ENCODE results near the gene FITM2.

The FITM2 gene

DNA sequence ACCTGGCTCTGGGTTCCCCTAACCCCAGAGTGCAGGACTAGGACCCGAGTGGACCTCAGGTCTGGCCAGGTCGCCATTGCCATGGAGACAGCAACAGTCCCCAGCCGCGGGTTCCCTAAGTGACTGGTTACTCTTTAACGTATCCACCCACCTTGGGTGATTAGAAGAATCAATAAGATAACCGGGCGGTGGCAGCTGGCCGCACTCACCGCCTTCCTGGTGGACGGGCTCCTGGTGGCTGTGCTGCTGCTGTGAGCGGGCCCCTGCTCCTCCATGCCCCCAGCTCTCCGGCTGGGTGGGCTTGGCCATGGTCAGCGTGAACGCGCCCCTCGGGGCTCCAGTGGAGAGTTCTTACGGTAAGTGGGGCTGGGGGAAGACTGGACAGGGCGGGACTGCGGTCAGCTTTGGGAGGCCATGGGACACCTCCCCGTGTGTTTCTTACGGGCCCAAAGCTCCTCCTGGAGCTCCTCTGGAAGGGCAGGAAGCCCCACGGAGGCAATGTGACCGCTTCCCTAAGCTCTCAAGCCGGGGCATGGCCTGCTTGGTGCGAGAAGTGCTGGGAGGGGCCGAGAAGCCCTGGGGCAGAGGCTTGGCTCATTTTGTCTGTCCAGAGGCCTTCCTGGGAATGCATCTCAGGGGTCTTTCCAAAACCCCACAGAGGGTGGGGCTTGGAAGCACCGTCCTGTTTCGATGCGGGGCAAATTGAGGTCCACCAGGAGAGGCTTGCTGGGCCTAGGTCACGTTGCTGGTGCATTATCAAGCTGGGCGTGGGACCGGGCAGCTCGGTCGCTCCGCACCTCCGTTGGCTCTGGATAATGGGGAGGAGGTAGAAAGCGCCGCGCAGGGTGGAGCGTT is 44.7 kb upstream of the FITM2 start, which contains the start of gene HNF4A:
Gene HNF4A (plus strand): TSS at position 202 of the 855 bp plus-strand sequence. CDS start 106 bp downstream, at position 308.
- ATAC-seq: no peak

DNA sequence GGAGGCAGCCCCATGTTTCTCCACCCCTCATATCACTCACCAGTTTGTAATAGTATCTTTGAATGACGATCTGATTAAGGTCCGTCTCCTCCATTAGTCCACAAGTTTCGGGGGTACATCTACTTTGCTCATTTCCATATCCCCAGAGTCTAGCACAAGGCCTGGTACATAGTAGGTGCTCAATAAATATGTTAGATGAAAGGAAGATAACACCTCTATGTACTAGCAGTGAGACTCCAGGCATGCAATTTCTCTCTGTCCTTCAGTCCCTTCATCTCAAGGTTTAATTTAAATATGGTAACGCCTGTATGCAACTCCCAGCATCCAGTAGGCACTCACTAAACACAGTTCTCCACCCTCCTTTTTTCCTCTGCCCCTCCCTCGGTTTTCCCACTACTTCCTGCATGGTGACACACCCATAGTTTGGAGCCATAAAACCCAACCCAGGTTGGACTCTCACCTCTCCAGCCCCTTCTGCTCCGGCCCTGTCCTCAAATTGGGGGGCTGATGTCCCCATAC is 44.0 kb upstream of the FITM2 start:
- no peak for ATAC-seq
- TF ChIP-seq BACH2 (CRISPR knock-in tag; IDR thresholded peaks at IDR 0.05; ENCODE audit: borderline replicate concordance) (no peak), TOX (CRISPR knock-in tag; IDR thresholded peaks at IDR 0.05; ENCODE audit: borderline replicate concordance) (no peak), SNAI2 (CRISPR knock-in tag; IDR thresholded peaks at IDR 0.05) (no peak), ARNTL (CRISPR knock-in tag; IDR thresholded peaks at IDR 0.05; ENCODE audit: borderline replicate concordance, low read depth) (no peak), ZC3H10 (CRISPR knock-in tag; IDR thresholded peaks at IDR 0.05) (no peak), ISL1 (CRISPR knock-in tag; IDR thresholded peaks at IDR 0.05) (no peak), ESRRG (CRISPR knock-in tag; IDR thresholded peaks at IDR 0.05) (no peak), ZFP3 (CRISPR knock-in tag; IDR thresholded peaks at IDR 0.05) (no peak), ZNF70 (CRISPR knock-in tag; IDR thresholded peaks at IDR 0.05) (no peak), ZNF8 (CRISPR knock-in tag; IDR thresholded peaks at IDR 0.05) (no peak), PPARA (CRISPR knock-in tag; IDR thresholded peaks at IDR 0.05; ENCODE audit: borderline replicate concordance) (no peak)
- TF ChIP-seq, protein P1, sequence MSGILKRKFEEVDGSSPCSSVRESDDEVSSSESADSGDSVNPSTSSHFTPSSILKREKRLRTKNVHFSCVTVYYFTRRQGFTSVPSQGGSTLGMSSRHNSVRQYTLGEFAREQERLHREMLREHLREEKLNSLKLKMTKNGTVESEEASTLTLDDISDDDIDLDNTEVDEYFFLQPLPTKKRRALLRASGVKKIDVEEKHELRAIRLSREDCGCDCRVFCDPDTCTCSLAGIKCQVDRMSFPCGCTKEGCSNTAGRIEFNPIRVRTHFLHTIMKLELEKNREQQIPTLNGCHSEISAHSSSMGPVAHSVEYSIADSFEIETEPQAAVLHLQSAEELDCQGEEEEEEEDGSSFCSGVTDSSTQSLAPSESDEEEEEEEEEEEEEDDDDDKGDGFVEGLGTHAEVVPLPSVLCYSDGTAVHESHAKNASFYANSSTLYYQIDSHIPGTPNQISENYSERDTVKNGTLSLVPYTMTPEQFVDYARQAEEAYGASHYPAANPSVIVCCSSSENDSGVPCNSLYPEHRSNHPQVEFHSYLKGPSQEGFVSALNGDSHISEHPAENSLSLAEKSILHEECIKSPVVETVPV (CRISPR knock-in tag; IDR thresholded peaks at IDR 0.05): no peak
- TF ChIP-seq, protein P2, sequence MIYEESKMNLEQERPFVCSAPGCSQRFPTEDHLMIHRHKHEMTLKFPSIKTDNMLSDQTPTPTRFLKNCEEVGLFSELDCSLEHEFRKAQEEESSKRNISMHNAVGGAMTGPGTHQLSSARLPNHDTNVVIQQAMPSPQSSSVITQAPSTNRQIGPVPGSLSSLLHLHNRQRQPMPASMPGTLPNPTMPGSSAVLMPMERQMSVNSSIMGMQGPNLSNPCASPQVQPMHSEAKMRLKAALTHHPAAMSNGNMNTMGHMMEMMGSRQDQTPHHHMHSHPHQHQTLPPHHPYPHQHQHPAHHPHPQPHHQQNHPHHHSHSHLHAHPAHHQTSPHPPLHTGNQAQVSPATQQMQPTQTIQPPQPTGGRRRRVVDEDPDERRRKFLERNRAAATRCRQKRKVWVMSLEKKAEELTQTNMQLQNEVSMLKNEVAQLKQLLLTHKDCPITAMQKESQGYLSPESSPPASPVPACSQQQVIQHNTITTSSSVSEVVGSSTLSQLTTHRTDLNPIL (CRISPR knock-in tag; IDR thresholded peaks at IDR 0.05; ENCODE audit: low read depth): no peak
- TF ChIP-seq, protein P3, sequence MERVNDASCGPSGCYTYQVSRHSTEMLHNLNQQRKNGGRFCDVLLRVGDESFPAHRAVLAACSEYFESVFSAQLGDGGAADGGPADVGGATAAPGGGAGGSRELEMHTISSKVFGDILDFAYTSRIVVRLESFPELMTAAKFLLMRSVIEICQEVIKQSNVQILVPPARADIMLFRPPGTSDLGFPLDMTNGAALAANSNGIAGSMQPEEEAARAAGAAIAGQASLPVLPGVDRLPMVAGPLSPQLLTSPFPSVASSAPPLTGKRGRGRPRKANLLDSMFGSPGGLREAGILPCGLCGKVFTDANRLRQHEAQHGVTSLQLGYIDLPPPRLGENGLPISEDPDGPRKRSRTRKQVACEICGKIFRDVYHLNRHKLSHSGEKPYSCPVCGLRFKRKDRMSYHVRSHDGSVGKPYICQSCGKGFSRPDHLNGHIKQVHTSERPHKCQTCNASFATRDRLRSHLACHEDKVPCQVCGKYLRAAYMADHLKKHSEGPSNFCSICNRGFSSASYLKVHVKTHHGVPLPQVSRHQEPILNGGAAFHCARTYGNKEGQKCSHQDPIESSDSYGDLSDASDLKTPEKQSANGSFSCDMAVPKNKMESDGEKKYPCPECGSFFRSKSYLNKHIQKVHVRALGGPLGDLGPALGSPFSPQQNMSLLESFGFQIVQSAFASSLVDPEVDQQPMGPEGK (CRISPR knock-in tag; IDR thresholded peaks at IDR 0.05; ENCODE audit: borderline replicate concordance): no peak
- TF ChIP-seq, protein P4, sequence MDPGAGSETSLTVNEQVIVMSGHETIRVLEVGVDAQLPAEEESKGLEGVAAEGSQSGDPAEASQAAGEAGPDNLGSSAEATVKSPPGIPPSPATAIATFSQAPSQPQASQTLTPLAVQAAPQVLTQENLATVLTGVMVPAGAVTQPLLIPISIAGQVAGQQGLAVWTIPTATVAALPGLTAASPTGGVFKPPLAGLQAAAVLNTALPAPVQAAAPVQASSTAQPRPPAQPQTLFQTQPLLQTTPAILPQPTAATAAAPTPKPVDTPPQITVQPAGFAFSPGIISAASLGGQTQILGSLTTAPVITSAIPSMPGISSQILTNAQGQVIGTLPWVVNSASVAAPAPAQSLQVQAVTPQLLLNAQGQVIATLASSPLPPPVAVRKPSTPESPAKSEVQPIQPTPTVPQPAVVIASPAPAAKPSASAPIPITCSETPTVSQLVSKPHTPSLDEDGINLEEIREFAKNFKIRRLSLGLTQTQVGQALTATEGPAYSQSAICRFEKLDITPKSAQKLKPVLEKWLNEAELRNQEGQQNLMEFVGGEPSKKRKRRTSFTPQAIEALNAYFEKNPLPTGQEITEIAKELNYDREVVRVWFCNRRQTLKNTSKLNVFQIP (CRISPR knock-in tag; IDR thresholded peaks at IDR 0.05; ENCODE audit: borderline replicate concordance, low read depth): no peak
- TF ChIP-seq, protein P5, sequence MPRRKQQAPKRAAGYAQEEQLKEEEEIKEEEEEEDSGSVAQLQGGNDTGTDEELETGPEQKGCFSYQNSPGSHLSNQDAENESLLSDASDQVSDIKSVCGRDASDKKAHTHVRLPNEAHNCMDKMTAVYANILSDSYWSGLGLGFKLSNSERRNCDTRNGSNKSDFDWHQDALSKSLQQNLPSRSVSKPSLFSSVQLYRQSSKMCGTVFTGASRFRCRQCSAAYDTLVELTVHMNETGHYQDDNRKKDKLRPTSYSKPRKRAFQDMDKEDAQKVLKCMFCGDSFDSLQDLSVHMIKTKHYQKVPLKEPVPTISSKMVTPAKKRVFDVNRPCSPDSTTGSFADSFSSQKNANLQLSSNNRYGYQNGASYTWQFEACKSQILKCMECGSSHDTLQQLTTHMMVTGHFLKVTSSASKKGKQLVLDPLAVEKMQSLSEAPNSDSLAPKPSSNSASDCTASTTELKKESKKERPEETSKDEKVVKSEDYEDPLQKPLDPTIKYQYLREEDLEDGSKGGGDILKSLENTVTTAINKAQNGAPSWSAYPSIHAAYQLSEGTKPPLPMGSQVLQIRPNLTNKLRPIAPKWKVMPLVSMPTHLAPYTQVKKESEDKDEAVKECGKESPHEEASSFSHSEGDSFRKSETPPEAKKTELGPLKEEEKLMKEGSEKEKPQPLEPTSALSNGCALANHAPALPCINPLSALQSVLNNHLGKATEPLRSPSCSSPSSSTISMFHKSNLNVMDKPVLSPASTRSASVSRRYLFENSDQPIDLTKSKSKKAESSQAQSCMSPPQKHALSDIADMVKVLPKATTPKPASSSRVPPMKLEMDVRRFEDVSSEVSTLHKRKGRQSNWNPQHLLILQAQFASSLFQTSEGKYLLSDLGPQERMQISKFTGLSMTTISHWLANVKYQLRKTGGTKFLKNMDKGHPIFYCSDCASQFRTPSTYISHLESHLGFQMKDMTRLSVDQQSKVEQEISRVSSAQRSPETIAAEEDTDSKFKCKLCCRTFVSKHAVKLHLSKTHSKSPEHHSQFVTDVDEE (CRISPR knock-in tag; IDR thresholded peaks at IDR 0.05): no peak

More for the DNA sequence above, 44.7 kb upstream of the FITM2 start, which contains the start of gene HNF4A:
- TF ChIP-seq ZNF70 (CRISPR knock-in tag; IDR thresholded peaks at IDR 0.05) (no peak), OSR1 (CRISPR knock-in tag; IDR thresholded peaks at IDR 0.05) (no peak), ZNF8 (CRISPR knock-in tag; IDR thresholded peaks at IDR 0.05) (no peak), ARNTL (CRISPR knock-in tag; IDR thresholded peaks at IDR 0.05; ENCODE audit: borderline replicate concordance, low read depth) (no peak), ZFP30 (CRISPR knock-in tag; IDR thresholded peaks at IDR 0.05) (no peak), TOX (CRISPR knock-in tag; IDR thresholded peaks at IDR 0.05; ENCODE audit: borderline replicate concordance) (no peak), ZNF565 (CRISPR knock-in tag; conservative IDR thresholded peaks at IDR 0.05; ENCODE audit: low read depth) (no peak), CSDC2 (CRISPR knock-in tag; IDR thresholded peaks at IDR 0.05) (no peak), PPARA (CRISPR knock-in tag; IDR thresholded peaks at IDR 0.05; ENCODE audit: borderline replicate concordance) (no peak), SNAI2 (CRISPR knock-in tag; IDR thresholded peaks at IDR 0.05) (no peak)
- TF ChIP-seq, protein P3 (CRISPR knock-in tag; IDR thresholded peaks at IDR 0.05; ENCODE audit: borderline replicate concordance): no peak
- TF ChIP-seq, protein P2 (CRISPR knock-in tag; IDR thresholded peaks at IDR 0.05; ENCODE audit: low read depth): no peak

Measured in SK-N-SH treated with all-trans-retinoic acid at 6 μM for 48 hours (cell line).